Upper lobe of left lung (tissue), 6 donors: ENCODE results near the gene KTI12. TPM values are rescaled to one million over a fixed set of nuclear protein-coding genes. Genes with fewer than 3 reads are reported as not detected.

Experiments
- ATAC-seq, 2 donors: fragments of 200-7000 bp; cut with Tn5 transposase; one replicate each; pipeline ENCODE4 v1.9.1; 2022; ENCODE audit warnings: mild to moderate bottlenecking in 2 of 2, moderate library complexity in 2 of 2; ENCODE audit not compliant: low FRiP score in 2 of 2
- DNase-seq, 2 donors: peaks; one replicate each; pipeline ENCODE4 v3.0.0-alpha.2; 2019 to 2020
- H3K27ac ChIP-seq, 4 donors: fragments of 200-600 bp; sonication (generic); one replicate each; pipeline ENCODE4 v1.5.1; 2016 to 2019
- H3K27me3 ChIP-seq, 4 donors: fragments of 200-600 bp; sonication (generic); one replicate each; pipeline ENCODE4 v1.5.1; 2017 to 2019
- H3K36me3 ChIP-seq, 4 donors: fragments of 200-600 bp; sonication (generic); one replicate each; pipeline ENCODE4 v1.5.1; 2016 to 2019
- H3K4me1 ChIP-seq, 4 donors: fragments of 200-600 bp; sonication (generic); one replicate each; pipeline ENCODE4 v1.5.1; 2018 to 2019
- H3K4me3 ChIP-seq, 4 donors: fragments of 200-600 bp; sonication (generic); one replicate each; pipeline ENCODE4 v1.5.1; 2017 to 2019; ENCODE audit warnings: mild to moderate bottlenecking in 2 of 4, moderate library complexity in 1 of 4
- H3K9me3 ChIP-seq, 4 donors: fragments of 200-600 bp; sonication (generic); one replicate each; pipeline ENCODE4 v1.5.1; 2018 to 2019
- CTCF ChIP-seq, 6 experiments: fragments of 450-650 bp in 4 of 6; fragments of 200-600 bp in 2 of 6; sonication (generic) in 2 of 6; IDR thresholded peaks; one replicate each; pipeline ENCODE4 v1.5.1; 2016 to 2019; ENCODE audit warnings: antibody characterized with exemption in 6 of 6
- EP300 ChIP-seq, 4 donors: sonication (generic); formaldehyde crosslinking; IDR thresholded peaks; one replicate each; pipeline ENCODE4 v1.5.1; 2017; ENCODE audit warnings: antibody characterized with exemption in 4 of 4, control low read depth in 2 of 4
- POLR2A ChIP-seq, 4 donors: fragments of 450-650 bp; IDR thresholded peaks; one replicate each; pipeline ENCODE4 v1.5.1; 2016 to 2017; ENCODE audit warnings: antibody characterized with exemption in 4 of 4, mild to moderate bottlenecking in 2 of 4
- POLR2AphosphoS5 ChIP-seq, 2 donors: sonication (generic); formaldehyde crosslinking; IDR thresholded peaks; one replicate each; pipeline ENCODE4 v1.5.1; 2017; ENCODE audit warnings: antibody characterized with exemption in 2 of 2
- WGBS, 2 donors: methylation state at CpG; one replicate each; pipeline ENCODE4 v1.1.5; 2017 to 2018; 5-methylcytosine and 5-hydroxymethylcytosine counted together
- total RNA-seq, 6 donors: library from RNA; depleted of rRNA in 4 of 6; stranded (reverse); fragments of >200 nt in 4 of 6; gene quantifications; one replicate each; pipeline versions ENCODE4 v1.1.0 to v1.2.1, GENCODE V29; 2016 to 2021
- donor health status: DM: no; HTN: no; CAD: no; lungs with moderate emphysema.
- donor health status: DM: no; HTN: yes; CAD: no; lungs with severe emphysema.

KTI12 gene
- total RNA-seq, 6 donors from 2014 or later: 2.6 to 11.6 (median 7.3) TPM

GRCh38 chr1:52057255-52057654, 23.6 kb upstream of the KTI12 start:
- ATAC-seq (no peak), DNase-seq (no peak)
- no peaks in the 10 kb centered on the region for H3K27me3 ChIP-seq
- WGBS, 2 donors: 13 to 16% methylated on average over 1 of the region's 1 CpG
- TF ChIP-seq POLR2A (IDR thresholded peaks at IDR 0.05): no peak
- no peak for TF ChIP-seq POLR2AphosphoS5 (IDR thresholded peaks at IDR 0.05)
- no peak for TF ChIP-seq EP300 (IDR thresholded peaks at IDR 0.05)
- TF ChIP-seq CTCF (IDR thresholded peaks at IDR 0.05): no peak
- no peaks in the 10 kb centered on the region for H3K9me3 ChIP-seq
- H3K36me3 ChIP-seq: peaks cover 9 to 18% (median 15%) of the 10 kb centered on the region in 4 donors
- peaks cover 28 to 49% (median 35%) of the 10 kb centered on the region in 4 donors for H3K4me1 ChIP-seq
- H3K4me3 ChIP-seq: peak overlapping the region; percentile 73 to 83 (median 81)
- peak overlapping the region; percentile 92 to 95 (median 94) for H3K27ac ChIP-seq

- WGBS, 2 donors: 1 to 3% methylated on average over 4 of the region's 4 CpGs
- peaks cover 28 to 49% (median 35%) of the 10 kb centered on the region in 4 donors for H3K4me1 ChIP-seq
- H3K27ac ChIP-seq: peak overlapping the region; percentile 92 to 95 (median 94)
- peaks cover 9 to 19% (median 15%) of the 10 kb centered on the region in 4 donors for H3K36me3 ChIP-seq
- DNase-seq: no peak
- H3K9me3 ChIP-seq: no peaks in the 10 kb centered on the region
- H3K27me3 ChIP-seq: no peaks in the 10 kb centered on the region
- H3K4me3 ChIP-seq: peak overlapping the region; percentile 73 to 83 (median 81)
- ATAC-seq: no peak
- TF ChIP-seq POLR2A (IDR thresholded peaks at IDR 0.05) (no peak), POLR2AphosphoS5 (IDR thresholded peaks at IDR 0.05) (no peak), EP300 (IDR thresholded peaks at IDR 0.05) (no peak), CTCF (IDR thresholded peaks at IDR 0.05) (no peak)
These were observed 23.3 kb upstream of the KTI12 start for GRCh38 chr1:52056937-52057231.

GRCh38 chr1:52056163-52056936, 22.7 kb upstream of the KTI12 start, which contains the start of gene BTF3L4:
Gene BTF3L4, plus strand, starts transcription at chr1:52056295. Its CDS starts 3,553 bp downstream, at chr1:52059848.
- H3K27me3 ChIP-seq: no peaks in the 10 kb centered on the region
- H3K4me1 ChIP-seq: peaks cover 28 to 49% (median 35%) of the 10 kb centered on the region in 4 donors
- H3K36me3 ChIP-seq: peaks cover 9 to 23% (median 13%) of the 10 kb centered on the region in 4 donors
- H3K4me3 ChIP-seq: peak within 1 kb of the TSS; percentile 73 to 90 (median 82)
- TF ChIP-seq POLR2AphosphoS5 (IDR thresholded peaks at IDR 0.05) (peak; percentile 40 to 88), CTCF (IDR thresholded peaks at IDR 0.05) (peak in 1 of 6 experiments; percentile 16), EP300 (IDR thresholded peaks at IDR 0.05) (no peak), POLR2A (IDR thresholded peaks at IDR 0.05) (peak in 3 of 4 donors; percentile 68 to 74 (median 69))
- WGBS, 2 donors: 0% methylated on average over 9 to 42 of the region's 54 CpGs
- H3K9me3 ChIP-seq: no peaks in the 10 kb centered on the region
- ATAC-seq (peak; percentile 97 to 98), DNase-seq (peak; percentile 95 to 99)
- peak within 1 kb of the TSS; percentile 92 to 95 (median 94) for H3K27ac ChIP-seq

- H3K4me3 ChIP-seq: peak overlapping the region; percentile 73 to 90 (median 82)
- no peaks in the 10 kb centered on the region for H3K27me3 ChIP-seq
- peak overlapping the region; percentile 92 to 95 (median 94) for H3K27ac ChIP-seq
- TF ChIP-seq POLR2A (IDR thresholded peaks at IDR 0.05) (no peak), POLR2AphosphoS5 (IDR thresholded peaks at IDR 0.05) (no peak), CTCF (IDR thresholded peaks at IDR 0.05) (no peak), EP300 (IDR thresholded peaks at IDR 0.05) (no peak)
- no peaks in the 10 kb centered on the region for H3K9me3 ChIP-seq
- no peak for ATAC-seq
- no peak for DNase-seq
- 0% methylated on average over 11 to 12 of the region's 12 CpGs for WGBS, 2 donors
- H3K36me3 ChIP-seq: peaks cover 4 to 22% (median 10%) of the 10 kb centered on the region in 4 donors
- peaks cover 28 to 49% (median 35%) of the 10 kb centered on the region in 4 donors for H3K4me1 ChIP-seq
These were observed 22.2 kb upstream of the KTI12 start for GRCh38 chr1:52055866-52056162.
